CD4-positive, alpha-beta memory T cell (primary cell): ENCODE results near the gene EFNA4. TPM values are rescaled to one million over a fixed set of nuclear protein-coding genes. Genes with fewer than 3 reads are reported as not detected.

Source experiments
- CTCF ChIA-PET: fragments of 350-600 bp; sonication (Branson Sonifier 250); formaldehyde crosslinking; loops from one replicate; lab custom pipeline; 2021; ENCODE audit warnings: inconsistent platforms; ENCODE audit not compliant: partially characterized antibody; lab: Charles Lee
- POLR2A ChIA-PET: fragments of 350-600 bp; sonication (Branson Sonifier 250); formaldehyde crosslinking; loops from one replicate; lab custom pipeline; 2021; ENCODE audit not compliant: partially characterized antibody; lab: Charles Lee
- DNase-seq, 5 donors: peaks; one replicate each; pipeline versions ENCODE4 v3.0.0 to v3.0.0-alpha.2; 2020 to 2022; ENCODE audit warnings: mixed read lengths in 1 of 5
- H3K27ac ChIP-seq: one replicate; pipeline ENCODE4 v1.7.0; 2013; ENCODE audit warnings: low read depth, low read length
- H3K27me3 ChIP-seq: 2 replicates; pipeline ENCODE4 v1.7.0; 2013; ENCODE audit warnings: mild to moderate bottlenecking, low read length, moderate library complexity; ENCODE audit not compliant: insufficient read depth
- H3K36me3 ChIP-seq: 2 replicates; pipeline ENCODE4 v1.7.0; 2013; ENCODE audit warnings: mild to moderate bottlenecking, low read length, moderate library complexity; ENCODE audit not compliant: insufficient read depth
- H3K4me1 ChIP-seq: 2 replicates; pipeline ENCODE4 v1.7.0; 2013; ENCODE audit warnings: mild to moderate bottlenecking, low read length, moderate library complexity; ENCODE audit not compliant: insufficient read depth
- H3K4me3 ChIP-seq, 2 donors: one replicate each; pipeline ENCODE4 v1.7.0; 2013; ENCODE audit warnings: low read length in 2 of 2, mild to moderate bottlenecking in 1 of 2
- H3K9me3 ChIP-seq, 2 donors: one replicate each; pipeline ENCODE4 v1.7.0; 2013; ENCODE audit warnings: low read length in 2 of 2, control low read depth in 1 of 2; ENCODE audit not compliant: control insufficient read depth in 1 of 2
- H3K27ac Mint-ChIP-seq, 7 donors: one replicate each; pipeline ENCODE4 v1.8.0; 2020 to 2021; ENCODE audit warnings: mixed read lengths in 7 of 7, mild to moderate bottlenecking in 6 of 7, inconsistent platforms in 3 of 7, moderate library complexity in 3 of 7
- H3K27me3 Mint-ChIP-seq, 2 donors: one replicate each; pipeline ENCODE4 v1.8.0; 2020 to 2021; ENCODE audit warnings: mixed read lengths in 2 of 2
- H3K36me3 Mint-ChIP-seq, 2 donors: one replicate each; pipeline ENCODE4 v1.8.0; 2020 to 2021; ENCODE audit warnings: mixed read lengths in 2 of 2, inconsistent platforms in 1 of 2, mild to moderate bottlenecking in 1 of 2
- H3K4me1 Mint-ChIP-seq, 4 donors: one replicate each; pipeline ENCODE4 v1.8.0; 2020 to 2021; ENCODE audit warnings: mixed read lengths in 4 of 4, mild to moderate bottlenecking in 1 of 4
- H3K4me3 Mint-ChIP-seq, 8 donors: one replicate each; pipeline ENCODE4 v1.8.0; 2020 to 2021; ENCODE audit warnings: mixed read lengths in 8 of 8, mild to moderate bottlenecking in 7 of 8, moderate library complexity in 6 of 8, inconsistent platforms in 3 of 8
- H3K9me3 Mint-ChIP-seq, 8 donors: one replicate each; pipeline ENCODE4 v1.8.0; 2020 to 2021; ENCODE audit warnings: mixed read lengths in 8 of 8, mild to moderate bottlenecking in 5 of 8, inconsistent platforms in 3 of 8, moderate library complexity in 1 of 8
- intact Hi-C: fragments of 100-400 bp; cut with micrococcal nuclease; formaldehyde crosslinking; loops from one replicate; pipeline ENCODE4 v1.15.1; 2023
- polyA plus RNA-seq, 2 donors: library from polyadenylated mRNA; unstranded; fragments of 300-500 nt; fragmentation: Illumina TruSeq; gene quantifications; one replicate each; pipeline ENCODE4 v1.2.3, GENCODE V29; 2021
- total RNA-seq, 2 experiments: library from RNA; stranded (reverse); gene quantifications; one replicate each; pipeline ENCODE4 v1.2.3, GENCODE V29; 2021

EFNA4 gene
- total and polyA plus RNA-seq, 4 experiments from 2014 or later = 2.5 to 8.5 (median 4.7) TPM

DNA sequence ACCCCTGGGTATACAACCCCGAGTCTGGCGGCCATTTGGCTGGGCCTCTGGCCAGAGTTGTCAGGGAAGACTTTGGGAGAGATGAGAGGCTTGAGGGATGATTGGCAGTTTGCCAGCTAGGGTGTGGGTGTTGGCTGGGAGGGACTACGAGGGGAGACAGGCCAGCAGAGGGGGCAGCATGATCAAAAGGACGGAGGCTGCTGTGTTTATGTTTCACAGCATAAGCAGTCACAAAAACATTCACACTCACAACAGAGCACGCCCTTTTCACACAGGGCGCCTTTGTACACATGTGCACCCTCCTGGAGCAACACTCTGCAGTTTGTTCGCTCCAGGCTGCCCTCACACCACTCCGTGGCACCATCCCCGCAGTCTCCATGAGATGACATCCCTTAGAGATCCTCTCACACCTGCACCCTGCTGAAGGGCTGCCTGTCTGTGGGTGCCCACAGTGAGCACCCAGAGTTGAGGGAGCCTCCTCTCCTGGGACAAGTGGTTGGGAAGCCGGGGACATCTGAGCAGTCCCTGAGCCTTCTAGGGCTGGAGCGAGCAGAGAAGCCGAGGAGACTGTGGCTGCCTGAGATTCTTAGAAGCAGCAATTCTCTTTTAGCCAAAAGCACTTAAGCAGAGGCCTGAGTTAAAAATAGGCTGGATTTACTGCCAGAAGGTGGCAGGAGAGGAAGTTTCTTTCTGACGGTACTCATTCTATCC lies 30.5 kb downstream of the EFNA4 start:
- peaks cover 2 to 8% (median 5%) of the 10 kb centered on the region in 4 donors for H3K4me1 Mint-ChIP-seq
- peaks cover 4 to 5% of the 10 kb centered on the region in 2 donors for H3K27me3 Mint-ChIP-seq
- no peak overlapping the region for H3K27ac ChIP-seq
- H3K27me3 ChIP-seq = no peaks in the 10 kb centered on the region
- CTCF ChIA-PET = interaction anchor here (0.6 to 6.8 kb wide), 4 partner anchors 9 to 587 kb away, joined by 4 to 229 read pairs (median 12); partner anchors contain the start of genes KRTCAP2 and TRIM46
- no peak overlapping the region for H3K4me3 ChIP-seq
- POLR2A ChIA-PET = no interaction called here
- no peak overlapping the region for H3K4me3 Mint-ChIP-seq
- no peaks in the 10 kb centered on the region for H3K36me3 ChIP-seq
- intact Hi-C loops = loop anchor here (5.0 kb wide), 2 partner anchors 33 to 498 kb away; partner anchors contain the start of gene EFNA1
- H3K9me3 Mint-ChIP-seq = no peaks in the 10 kb centered on the region
- DNase-seq = no peak
- no peaks in the 10 kb centered on the region for H3K36me3 Mint-ChIP-seq
- peaks cover 8% of the 10 kb centered on the region for H3K4me1 ChIP-seq
- H3K27ac Mint-ChIP-seq = no peak overlapping the region
- no peaks in the 10 kb centered on the region for H3K9me3 ChIP-seq

DNA sequence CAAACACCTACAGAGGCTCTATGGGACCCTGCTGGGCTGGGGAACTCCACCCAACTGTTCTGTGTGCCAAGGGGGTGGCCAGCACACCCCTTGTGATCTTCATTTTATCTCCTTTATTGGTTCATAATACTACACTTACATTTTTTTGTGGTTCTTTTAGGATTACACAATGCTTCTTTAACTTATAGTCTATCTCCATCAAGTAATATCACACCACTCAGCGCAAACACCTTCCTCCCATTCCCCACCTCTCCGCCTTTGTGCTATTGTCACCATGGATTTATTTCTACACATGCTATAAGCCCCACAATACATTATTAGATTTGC lies 31.0 kb downstream of the EFNA4 start:
- H3K36me3 Mint-ChIP-seq = no peaks in the 10 kb centered on the region
- Histone ChIP-seq H3K27me3 (no peaks in the 10 kb centered on the region), H3K9me3 (no peaks in the 10 kb centered on the region), H3K4me1 (peaks cover 8% of the 10 kb centered on the region), H3K27ac (no peak overlapping the region), H3K4me3 (no peak overlapping the region), H3K36me3 (no peaks in the 10 kb centered on the region)
- no peak for DNase-seq
- no peaks in the 10 kb centered on the region for H3K9me3 Mint-ChIP-seq
- H3K4me3 Mint-ChIP-seq = no peak overlapping the region
- intact Hi-C loops = loop anchor here (5.0 kb wide), 2 partner anchors 33 to 498 kb away; partner anchors contain the start of gene EFNA1
- peaks cover 4 to 5% of the 10 kb centered on the region in 2 donors for H3K27me3 Mint-ChIP-seq
- H3K4me1 Mint-ChIP-seq = peaks cover 2 to 8% (median 5%) of the 10 kb centered on the region in 4 donors
- ChIA-PET CTCF (interaction anchor here (1.0 to 2.8 kb wide), 5 partner anchors 9 to 78 kb away, joined by 3 to 24 read pairs (median 11); partner anchors contain the start of genes KRTCAP2 and TRIM46), POLR2A (no interaction called here)
- H3K27ac Mint-ChIP-seq = no peak overlapping the region

DNA sequence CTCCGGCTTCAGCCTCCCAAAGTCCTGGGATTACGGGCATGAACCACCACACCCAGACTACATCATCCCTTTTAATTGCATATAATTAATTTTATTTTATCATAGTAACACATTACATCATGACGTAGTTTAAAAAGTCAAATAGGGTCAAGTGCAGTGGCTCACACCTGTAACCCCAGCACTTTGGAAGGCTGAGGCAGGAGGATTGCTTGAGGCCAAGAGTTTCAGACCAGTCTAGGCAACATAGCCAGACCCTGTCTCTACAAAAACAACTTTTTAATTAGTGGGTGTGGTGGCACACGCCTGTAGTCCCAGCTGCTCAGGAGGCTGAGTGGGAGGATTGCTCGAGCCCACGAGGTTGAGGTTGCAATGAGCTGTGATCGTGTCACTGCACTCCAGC lies 35.8 kb downstream of the EFNA4 start:
- no peaks in the 10 kb centered on the region for H3K27me3 ChIP-seq
- Mint-ChIP-seq H3K27me3 (peaks cover 2 to 3% of the 10 kb centered on the region in 2 donors), H3K9me3 (no peaks in the 10 kb centered on the region), H3K4me3 (no peak overlapping the region), H3K36me3 (no peaks in the 10 kb centered on the region), H3K27ac (no peak overlapping the region), H3K4me1 (no peaks in the 10 kb centered on the region)
- ChIA-PET POLR2A (no interaction called here), CTCF (interaction anchor here (1.8 to 4.0 kb wide), 3 partner anchors 8 to 68 kb away, joined by 5 to 23 read pairs (median 10); no protein-coding TSS in a partner anchor)
- no peak for DNase-seq
- H3K27ac ChIP-seq = no peak overlapping the region
- no peak overlapping the region for H3K4me3 ChIP-seq
- no peaks in the 10 kb centered on the region for H3K9me3 ChIP-seq
- no peaks in the 10 kb centered on the region for H3K4me1 ChIP-seq
- H3K36me3 ChIP-seq = no peaks in the 10 kb centered on the region
- intact Hi-C loops = no loop called here

DNA sequence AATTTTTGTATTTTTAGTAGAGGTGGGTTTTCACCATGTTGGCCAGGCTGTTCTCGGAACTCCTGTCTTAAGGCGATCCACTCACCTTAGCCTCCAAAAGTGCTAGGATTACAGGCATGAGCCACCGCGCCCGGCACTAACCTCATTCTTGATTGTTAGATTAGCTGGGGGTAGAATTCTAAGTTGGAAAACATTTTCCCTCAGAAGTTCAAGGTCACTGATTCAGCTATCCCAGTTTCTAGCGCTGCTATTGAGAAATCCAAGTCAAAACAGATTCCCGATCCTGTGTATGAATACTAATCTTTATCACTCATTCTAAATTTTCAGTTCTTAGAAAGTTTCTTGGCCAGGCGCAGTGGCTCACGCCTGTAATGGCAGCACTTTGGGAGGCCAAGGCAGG lies 39.8 kb downstream of the EFNA4 start:
- no peaks in the 10 kb centered on the region for H3K36me3 Mint-ChIP-seq
- H3K9me3 ChIP-seq = no peaks in the 10 kb centered on the region
- no peaks in the 10 kb centered on the region for H3K9me3 Mint-ChIP-seq
- CTCF ChIA-PET = interaction anchor here (0.7 to 3.6 kb wide), 3 partner anchors 12 to 56 kb away, joined by 3 to 12 read pairs (median 4); no protein-coding TSS in a partner anchor
- POLR2A ChIA-PET = no interaction called here
- H3K4me3 ChIP-seq = no peak overlapping the region
- intact Hi-C loops = no loop called here
- no peaks in the 10 kb centered on the region for H3K27me3 Mint-ChIP-seq
- H3K4me1 Mint-ChIP-seq = no peaks in the 10 kb centered on the region
- no peak overlapping the region for H3K27ac Mint-ChIP-seq
- no peaks in the 10 kb centered on the region for H3K4me1 ChIP-seq
- no peak for DNase-seq
- no peak overlapping the region for H3K27ac ChIP-seq
- no peaks in the 10 kb centered on the region for H3K36me3 ChIP-seq
- H3K27me3 ChIP-seq = no peaks in the 10 kb centered on the region
- H3K4me3 Mint-ChIP-seq = no peak overlapping the region

DNA sequence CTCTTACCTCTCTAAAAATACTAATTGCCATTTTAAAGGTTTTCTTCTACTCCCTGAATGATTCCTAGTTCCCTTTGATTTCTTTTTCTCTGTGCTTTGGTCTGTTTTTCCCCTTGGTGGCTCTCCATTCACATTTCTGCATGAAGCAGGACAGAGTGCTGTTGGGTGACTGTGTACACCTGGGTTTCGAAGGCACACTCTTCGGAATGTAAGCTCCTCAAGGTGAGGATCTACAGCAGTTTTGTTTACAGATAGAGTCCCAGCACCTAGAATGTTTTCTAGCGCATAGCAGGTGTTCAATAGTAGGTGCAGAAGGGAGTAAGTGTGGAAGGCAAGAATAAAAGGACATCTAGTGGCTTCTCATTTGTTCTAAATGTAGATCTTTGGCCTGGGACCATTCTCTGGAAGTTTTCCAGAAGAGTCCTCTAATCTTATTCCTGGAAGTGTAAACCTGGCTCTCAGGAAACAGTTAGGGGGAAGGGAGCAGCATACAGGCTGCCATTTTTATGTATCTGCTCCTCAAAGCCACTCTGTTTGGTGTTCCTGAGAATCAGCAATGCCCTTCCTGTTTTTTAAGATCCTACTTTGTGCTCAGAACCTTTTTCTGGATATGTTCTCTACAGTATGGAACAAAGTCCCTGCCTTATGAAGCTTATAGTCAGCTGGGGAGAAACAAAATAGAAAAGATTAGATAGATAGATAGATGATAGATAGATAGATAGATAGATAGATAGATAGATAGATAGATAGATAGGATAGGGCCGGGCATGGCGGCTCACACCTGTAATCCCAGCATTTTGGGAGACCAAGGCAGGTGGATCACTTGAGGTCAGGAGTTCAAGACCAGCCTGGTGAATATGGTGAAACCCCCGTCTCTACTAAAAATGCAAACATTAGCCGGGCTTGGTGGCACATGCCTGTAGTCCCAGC lies 41.3 kb downstream of the EFNA4 start:
- Mint-ChIP-seq H3K36me3 (no peaks in the 10 kb centered on the region), H3K9me3 (no peaks in the 10 kb centered on the region), H3K4me3 (no peak overlapping the region), H3K27me3 (no peaks in the 10 kb centered on the region), H3K4me1 (no peaks in the 10 kb centered on the region), H3K27ac (no peak overlapping the region)
- Histone ChIP-seq H3K4me1 (no peaks in the 10 kb centered on the region), H3K4me3 (no peak overlapping the region), H3K9me3 (no peaks in the 10 kb centered on the region), H3K27ac (no peak overlapping the region), H3K36me3 (no peaks in the 10 kb centered on the region), H3K27me3 (no peaks in the 10 kb centered on the region)
- ChIA-PET CTCF (interaction anchor here (3.6 kb wide), 1 partner anchor 13 kb away, joined by 12 read pairs; no protein-coding TSS in a partner anchor), POLR2A (no interaction called here)
- intact Hi-C loops = no loop called here
- no peak for DNase-seq

DNA sequence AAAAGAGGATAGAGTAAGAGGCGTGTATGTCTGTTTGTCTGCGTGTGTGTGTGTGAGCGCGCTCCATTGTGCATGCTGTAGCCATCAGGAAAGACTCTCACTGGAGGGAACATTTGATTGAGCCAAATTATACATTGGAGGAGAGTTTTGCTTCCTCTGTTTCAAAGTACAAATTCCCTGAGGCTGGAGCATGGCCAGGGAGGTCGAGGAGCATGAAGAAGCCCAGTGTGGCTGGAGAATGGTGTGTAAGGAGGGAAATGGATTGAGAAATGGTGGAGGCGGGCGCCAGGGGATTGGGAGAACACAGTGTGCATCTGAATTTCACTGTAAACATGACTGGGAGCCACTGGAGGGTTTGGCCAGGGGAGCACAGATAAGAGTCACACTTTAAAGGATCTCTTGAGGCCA lies 42.1 kb downstream of the EFNA4 start:
- H3K27me3 Mint-ChIP-seq = peaks cover 0 to 5% of the 10 kb centered on the region in 2 donors
- POLR2A ChIA-PET = no interaction called here
- CTCF ChIA-PET = interaction anchor here (3.6 kb wide), 1 partner anchor 14 kb away, joined by 12 read pairs; no protein-coding TSS in a partner anchor
- H3K4me3 Mint-ChIP-seq = no peak overlapping the region
- no peaks in the 10 kb centered on the region for H3K27me3 ChIP-seq
- no peaks in the 10 kb centered on the region for H3K9me3 ChIP-seq
- no peaks in the 10 kb centered on the region for H3K4me1 Mint-ChIP-seq
- H3K4me3 ChIP-seq = no peak overlapping the region
- H3K9me3 Mint-ChIP-seq = no peaks in the 10 kb centered on the region
- H3K27ac ChIP-seq = no peak overlapping the region
- no peaks in the 10 kb centered on the region for H3K4me1 ChIP-seq
- H3K27ac Mint-ChIP-seq = no peak overlapping the region
- DNase-seq = no peak
- intact Hi-C loops = no loop called here
- H3K36me3 Mint-ChIP-seq = no peaks in the 10 kb centered on the region
- H3K36me3 ChIP-seq = no peaks in the 10 kb centered on the region

DNA sequence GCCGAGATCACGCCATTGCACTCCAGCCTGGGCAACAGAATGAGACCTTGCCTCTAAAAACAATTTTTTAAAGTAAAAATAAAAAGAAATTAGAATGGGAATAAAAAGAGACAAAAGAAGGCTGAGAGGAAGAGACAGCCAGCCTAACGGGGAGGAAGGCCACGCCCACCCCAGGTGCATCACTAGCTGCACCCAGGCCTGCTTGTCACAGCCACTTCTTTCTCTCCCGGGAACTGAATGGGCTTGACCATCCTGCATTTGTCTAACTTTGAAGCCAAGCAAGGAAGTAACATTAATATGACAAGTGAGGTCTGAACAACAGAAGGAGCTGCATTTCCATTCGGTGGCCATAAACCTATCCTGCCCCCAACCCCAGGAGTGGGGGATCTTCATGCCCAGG lies 43.3 kb downstream of the EFNA4 start:
- POLR2A ChIA-PET = no interaction called here
- H3K4me1 Mint-ChIP-seq = no peaks in the 10 kb centered on the region
- CTCF ChIA-PET = interaction anchor here (3.6 kb wide), 1 partner anchor 15 kb away, joined by 12 read pairs; no protein-coding TSS in a partner anchor
- Histone ChIP-seq H3K27me3 (no peaks in the 10 kb centered on the region), H3K27ac (no peak overlapping the region), H3K4me1 (no peaks in the 10 kb centered on the region), H3K36me3 (no peaks in the 10 kb centered on the region), H3K4me3 (no peak overlapping the region), H3K9me3 (no peaks in the 10 kb centered on the region)
- no peaks in the 10 kb centered on the region for H3K36me3 Mint-ChIP-seq
- DNase-seq = no peak
- H3K27ac Mint-ChIP-seq = no peak overlapping the region
- intact Hi-C loops = no loop called here
- H3K9me3 Mint-ChIP-seq = no peaks in the 10 kb centered on the region
- H3K4me3 Mint-ChIP-seq = no peak overlapping the region
- peaks cover 1 to 8% of the 10 kb centered on the region in 2 donors for H3K27me3 Mint-ChIP-seq
